CD4-positive, alpha-beta memory T cell (primary cell): Measurements from ENCODE around the gene SIPA1. TPM values are rescaled to one million over a fixed set of nuclear protein-coding genes. Genes with fewer than 3 reads are reported as not detected.

Source experiments
- CTCF ChIA-PET: fragments of 350-600 bp; sonication (Branson Sonifier 250); formaldehyde crosslinking; loops from one replicate; lab custom pipeline; 2021; ENCODE audit warnings: inconsistent platforms; ENCODE audit not compliant: partially characterized antibody; lab: Charles Lee
- POLR2A ChIA-PET: fragments of 350-600 bp; sonication (Branson Sonifier 250); formaldehyde crosslinking; loops from one replicate; lab custom pipeline; 2021; ENCODE audit not compliant: partially characterized antibody; lab: Charles Lee
- DNase-seq, 5 donors: peaks; one replicate each; pipeline versions ENCODE4 v3.0.0 to v3.0.0-alpha.2; 2020 to 2022; ENCODE audit warnings: mixed read lengths in 1 of 5
- H3K27ac ChIP-seq: one replicate; pipeline ENCODE4 v1.7.0; 2013; ENCODE audit warnings: low read depth, low read length
- H3K27me3 ChIP-seq: 2 replicates; pipeline ENCODE4 v1.7.0; 2013; ENCODE audit warnings: mild to moderate bottlenecking, low read length, moderate library complexity; ENCODE audit not compliant: insufficient read depth
- H3K36me3 ChIP-seq: 2 replicates; pipeline ENCODE4 v1.7.0; 2013; ENCODE audit warnings: mild to moderate bottlenecking, low read length, moderate library complexity; ENCODE audit not compliant: insufficient read depth
- H3K4me1 ChIP-seq: 2 replicates; pipeline ENCODE4 v1.7.0; 2013; ENCODE audit warnings: mild to moderate bottlenecking, low read length, moderate library complexity; ENCODE audit not compliant: insufficient read depth
- H3K4me3 ChIP-seq, 2 donors: one replicate each; pipeline ENCODE4 v1.7.0; 2013; ENCODE audit warnings: low read length in 2 of 2, mild to moderate bottlenecking in 1 of 2
- H3K9me3 ChIP-seq, 2 donors: one replicate each; pipeline ENCODE4 v1.7.0; 2013; ENCODE audit warnings: low read length in 2 of 2, control low read depth in 1 of 2; ENCODE audit not compliant: control insufficient read depth in 1 of 2
- H3K27ac Mint-ChIP-seq, 7 donors: one replicate each; pipeline ENCODE4 v1.8.0; 2020 to 2021; ENCODE audit warnings: mixed read lengths in 7 of 7, mild to moderate bottlenecking in 6 of 7, inconsistent platforms in 3 of 7, moderate library complexity in 3 of 7
- H3K27me3 Mint-ChIP-seq, 2 donors: one replicate each; pipeline ENCODE4 v1.8.0; 2020 to 2021; ENCODE audit warnings: mixed read lengths in 2 of 2
- H3K36me3 Mint-ChIP-seq, 2 donors: one replicate each; pipeline ENCODE4 v1.8.0; 2020 to 2021; ENCODE audit warnings: mixed read lengths in 2 of 2, inconsistent platforms in 1 of 2, mild to moderate bottlenecking in 1 of 2
- H3K4me1 Mint-ChIP-seq, 4 donors: one replicate each; pipeline ENCODE4 v1.8.0; 2020 to 2021; ENCODE audit warnings: mixed read lengths in 4 of 4, mild to moderate bottlenecking in 1 of 4
- H3K4me3 Mint-ChIP-seq, 8 donors: one replicate each; pipeline ENCODE4 v1.8.0; 2020 to 2021; ENCODE audit warnings: mixed read lengths in 8 of 8, mild to moderate bottlenecking in 7 of 8, moderate library complexity in 6 of 8, inconsistent platforms in 3 of 8
- H3K9me3 Mint-ChIP-seq, 8 donors: one replicate each; pipeline ENCODE4 v1.8.0; 2020 to 2021; ENCODE audit warnings: mixed read lengths in 8 of 8, mild to moderate bottlenecking in 5 of 8, inconsistent platforms in 3 of 8, moderate library complexity in 1 of 8
- intact Hi-C: fragments of 100-400 bp; cut with micrococcal nuclease; formaldehyde crosslinking; loops from one replicate; pipeline ENCODE4 v1.15.1; 2023
- polyA plus RNA-seq, 2 donors: library from polyadenylated mRNA; unstranded; fragments of 300-500 nt; fragmentation: Illumina TruSeq; gene quantifications; one replicate each; pipeline ENCODE4 v1.2.3, GENCODE V29; 2021
- total RNA-seq, 2 experiments: library from RNA; stranded (reverse); gene quantifications; one replicate each; pipeline ENCODE4 v1.2.3, GENCODE V29; 2021

The SIPA1 gene
- total and polyA plus RNA-seq, 4 experiments from 2014 or later, result 50.1 to 204 (median 159) TPM

- CTCF ChIA-PET, result interaction anchor here (0.7 to 3.0 kb wide), 7 partner anchors 9 to 67 kb away, joined by 3 to 11 read pairs (median 5); partner anchors contain the start of genes RELA, RNASEH2C and SIPA1
- POLR2A ChIA-PET, result interaction anchor here (0.6 to 13.6 kb wide), 26 partner anchors 11 to 909 kb away, joined by 3 to 359 read pairs (median 5); partner anchors contain the start of genes CCDC85B, EHBP1L1, FAM89B and KAT5
- Histone ChIP-seq H3K36me3 (peaks cover 66% of the 10 kb centered on the region), H3K4me3 (peak overlapping the region; percentile 50 to 64), H3K27me3 (no peaks in the 10 kb centered on the region), H3K4me1 (peaks cover 35% of the 10 kb centered on the region), H3K27ac (peak overlapping the region; percentile 91), H3K9me3 (no peaks in the 10 kb centered on the region)
- H3K27ac Mint-ChIP-seq, result peak overlapping the region; percentile 96 to 99 (median 98)
- intact Hi-C loops, result loop anchor here (1.0 to 2.0 kb wide), 2 partner anchors 9 to 79 kb away; partner anchors contain the start of gene RELA
- H3K36me3 Mint-ChIP-seq, result peaks cover 40 to 78% of the 10 kb centered on the region in 2 donors
- peaks cover 34 to 59% (median 49%) of the 10 kb centered on the region in 4 donors for H3K4me1 Mint-ChIP-seq
- peak overlapping the region; percentile 88 to 95 (median 91) for H3K4me3 Mint-ChIP-seq
- H3K9me3 Mint-ChIP-seq, result peaks cover 0 to 5% (median 0%) of the 10 kb centered on the region in 8 donors
- DNase-seq, result no peak
- no peaks in the 10 kb centered on the region for H3K27me3 Mint-ChIP-seq
Observed at GRCh38 chr11:65653229-65654225, 15.6 kb downstream of the SIPA1 start.

GRCh38 chr11:65654375-65655349 is 16.8 kb downstream of the SIPA1 start:
- CTCF ChIA-PET, result interaction anchor here (3.0 kb wide), 1 partner anchor 16 kb away, joined by 11 read pairs; the partner anchor contains the start of gene SIPA1
- Histone ChIP-seq H3K4me3 (no peak overlapping the region), H3K27me3 (no peaks in the 10 kb centered on the region), H3K36me3 (peaks cover 68% of the 10 kb centered on the region), H3K4me1 (peaks cover 45% of the 10 kb centered on the region), H3K9me3 (no peaks in the 10 kb centered on the region), H3K27ac (peak overlapping the region; percentile 91)
- Mint-ChIP-seq H3K4me1 (peaks cover 39 to 70% (median 59%) of the 10 kb centered on the region in 4 donors), H3K27me3 (no peaks in the 10 kb centered on the region), H3K36me3 (peaks cover 48 to 83% of the 10 kb centered on the region in 2 donors), H3K9me3 (peaks cover 0 to 7% (median 0%) of the 10 kb centered on the region in 8 donors), H3K27ac (peak overlapping the region; percentile 65 to 99 (median 97)), H3K4me3 (peak overlapping the region in 5 of 8 donors; percentile 17 to 44 (median 35))
- POLR2A ChIA-PET, result interaction anchor here (1.1 to 13.6 kb wide), 11 partner anchors 10 to 398 kb away, joined by 3 to 359 read pairs (median 5); partner anchors contain the start of genes EHBP1L1, FAM89B, KAT5 and MAP3K11
- intact Hi-C loops, result no loop called here
- no peak for DNase-seq

GRCh38 chr11:65655570-65656332 is 17.9 kb downstream of the SIPA1 start:
- DNase-seq, result no peak
- H3K27me3 ChIP-seq, result no peaks in the 10 kb centered on the region
- CTCF ChIA-PET, result no interaction called here
- Mint-ChIP-seq H3K36me3 (peaks cover 57 to 85% of the 10 kb centered on the region in 2 donors), H3K4me3 (peak overlapping the region in 1 of 8 donors; percentile 35), H3K4me1 (peaks cover 47 to 79% (median 62%) of the 10 kb centered on the region in 4 donors), H3K27me3 (no peaks in the 10 kb centered on the region), H3K9me3 (peaks cover 0 to 7% (median 0%) of the 10 kb centered on the region in 8 donors), H3K27ac (peak overlapping the region; percentile 25 to 97 (median 85))
- peaks cover 54% of the 10 kb centered on the region for H3K4me1 ChIP-seq
- intact Hi-C loops, result no loop called here
- peaks cover 69% of the 10 kb centered on the region for H3K36me3 ChIP-seq
- no peak overlapping the region for H3K4me3 ChIP-seq
- no peaks in the 10 kb centered on the region for H3K9me3 ChIP-seq
- no peak overlapping the region for H3K27ac ChIP-seq
- POLR2A ChIA-PET, result interaction anchor here (5.4 to 13.6 kb wide), 3 partner anchors 9 to 41 kb away, joined by 99 to 359 read pairs (median 183); partner anchors contain the start of genes MAP3K11, PCNX3, RELA and SIPA1

GRCh38 chr11:65657426-65657825 is 19.5 kb downstream of the SIPA1 start:
- ChIA-PET CTCF (interaction anchor here (1.0 to 1.8 kb wide), 2 partner anchors 19 to 54 kb away, joined by 3 to 4 read pairs; partner anchors contain the start of gene KAT5), POLR2A (interaction anchor here (0.7 to 13.6 kb wide), 3 partner anchors 9 to 42 kb away, joined by 3 to 359 read pairs (median 99); partner anchors contain the start of genes MAP3K11, PCNX3 and SIPA1)
- Mint-ChIP-seq H3K36me3 (peaks cover 56 to 77% of the 10 kb centered on the region in 2 donors), H3K4me3 (peak overlapping the region in 1 of 8 donors; percentile 20), H3K9me3 (peaks cover 0 to 7% (median 0%) of the 10 kb centered on the region in 8 donors), H3K27ac (peak overlapping the region; percentile 35 to 97 (median 64)), H3K4me1 (peaks cover 39 to 75% (median 56%) of the 10 kb centered on the region in 4 donors), H3K27me3 (no peaks in the 10 kb centered on the region)
- Histone ChIP-seq H3K4me1 (peaks cover 54% of the 10 kb centered on the region), H3K27ac (no peak overlapping the region), H3K36me3 (peaks cover 74% of the 10 kb centered on the region), H3K27me3 (no peaks in the 10 kb centered on the region), H3K4me3 (no peak overlapping the region), H3K9me3 (no peaks in the 10 kb centered on the region)
- no peak for DNase-seq
- intact Hi-C loops, result no loop called here

- peak overlapping the region in 2 of 8 donors; percentile 22 to 57 for H3K4me3 Mint-ChIP-seq
- ChIA-PET POLR2A (interaction anchor here (7.6 to 13.6 kb wide), 2 partner anchors 17 to 43 kb away, joined by 99 to 359 read pairs; partner anchors contain the start of genes MAP3K11, PCNX3 and SIPA1), CTCF (interaction anchor here (1.0 to 1.8 kb wide), 2 partner anchors 20 to 53 kb away, joined by 3 to 4 read pairs; partner anchors contain the start of gene KAT5)
- H3K27me3 Mint-ChIP-seq, result no peaks in the 10 kb centered on the region
- intact Hi-C loops, result no loop called here
- H3K27ac Mint-ChIP-seq, result peak overlapping the region in 6 of 7 donors; percentile 13 to 82 (median 63)
- peaks cover 56 to 73% of the 10 kb centered on the region in 2 donors for H3K36me3 Mint-ChIP-seq
- Histone ChIP-seq H3K9me3 (no peaks in the 10 kb centered on the region), H3K36me3 (peaks cover 74% of the 10 kb centered on the region), H3K4me1 (peaks cover 48% of the 10 kb centered on the region), H3K27ac (no peak overlapping the region), H3K27me3 (no peaks in the 10 kb centered on the region), H3K4me3 (no peak overlapping the region)
- H3K4me1 Mint-ChIP-seq, result peaks cover 33 to 70% (median 50%) of the 10 kb centered on the region in 4 donors
- peaks cover 0 to 4% (median 0%) of the 10 kb centered on the region in 8 donors for H3K9me3 Mint-ChIP-seq
- DNase-seq, result no peak
Observed at GRCh38 chr11:65658174-65659021, 20.5 kb downstream of the SIPA1 start.
